PC-3 (cell line): ENCODE results near the gene ALKBH3.

ENCODE experiments used
- EZH2 ChIP-seq: fragments of 300-600 bp; sonication (generic); IDR thresholded peaks from one replicate; pipeline ENCODE4 v1.6.1; 2017; ENCODE audit warnings: antibody characterized with exemption, mild to moderate bottlenecking, low read length; ENCODE audit not compliant: unreplicated experiment
- EZH2phosphoT487 ChIP-seq: fragments of 300-600 bp; sonication (generic); IDR thresholded peaks from 2 replicates; pipeline ENCODE4 v1.6.1; 2018; ENCODE audit warnings: mild to moderate bottlenecking, antibody characterized with exemption, low read length, borderline replicate concordance
- TF ChIP-seq, protein P1 (sequence below): fragments of 300-600 bp; sonication (generic); conservative IDR thresholded peaks from 2 replicates; pipeline ENCODE4 v1.5.1; 2017; ENCODE audit warnings: antibody characterized with exemption, low read depth, mild to moderate bottlenecking, low read length

DNA sequence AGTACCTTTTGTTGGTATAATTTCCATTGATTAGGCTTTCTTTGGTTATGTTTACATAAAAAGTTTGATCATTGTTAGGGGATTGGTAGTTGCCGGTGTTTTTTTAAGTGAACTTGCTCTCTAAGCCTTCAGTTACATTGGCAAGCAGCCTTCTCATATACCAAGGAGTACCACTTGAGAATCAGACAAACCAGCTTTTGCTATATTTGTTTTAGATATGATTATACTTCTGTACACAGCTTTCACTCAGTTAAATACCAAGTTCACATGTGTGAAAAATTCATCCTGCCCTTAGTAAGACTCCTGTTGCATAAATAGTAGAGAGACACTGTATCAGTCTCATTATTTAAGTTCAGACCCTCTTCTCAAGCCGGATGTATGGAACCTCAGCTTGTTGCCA is 22.4 kb downstream of the ALKBH3 start:
- TF ChIP-seq, protein P1, sequence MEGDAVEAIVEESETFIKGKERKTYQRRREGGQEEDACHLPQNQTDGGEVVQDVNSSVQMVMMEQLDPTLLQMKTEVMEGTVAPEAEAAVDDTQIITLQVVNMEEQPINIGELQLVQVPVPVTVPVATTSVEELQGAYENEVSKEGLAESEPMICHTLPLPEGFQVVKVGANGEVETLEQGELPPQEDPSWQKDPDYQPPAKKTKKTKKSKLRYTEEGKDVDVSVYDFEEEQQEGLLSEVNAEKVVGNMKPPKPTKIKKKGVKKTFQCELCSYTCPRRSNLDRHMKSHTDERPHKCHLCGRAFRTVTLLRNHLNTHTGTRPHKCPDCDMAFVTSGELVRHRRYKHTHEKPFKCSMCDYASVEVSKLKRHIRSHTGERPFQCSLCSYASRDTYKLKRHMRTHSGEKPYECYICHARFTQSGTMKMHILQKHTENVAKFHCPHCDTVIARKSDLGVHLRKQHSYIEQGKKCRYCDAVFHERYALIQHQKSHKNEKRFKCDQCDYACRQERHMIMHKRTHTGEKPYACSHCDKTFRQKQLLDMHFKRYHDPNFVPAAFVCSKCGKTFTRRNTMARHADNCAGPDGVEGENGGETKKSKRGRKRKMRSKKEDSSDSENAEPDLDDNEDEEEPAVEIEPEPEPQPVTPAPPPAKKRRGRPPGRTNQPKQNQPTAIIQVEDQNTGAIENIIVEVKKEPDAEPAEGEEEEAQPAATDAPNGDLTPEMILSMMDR: no peak
- TF ChIP-seq EZH2phosphoT487 (no peak), EZH2 (no peak)
